Endothelial cell of umbilical vein (primary cell): Measurements from ENCODE around the gene CARD11. TPM values are rescaled to one million over a fixed set of nuclear protein-coding genes. Genes with fewer than 3 reads are reported as not detected.

ENCODE experiments used
- BruUV-seq: library from RNA; stranded (reverse); fragments of 400-500 nt; replicated peaks from 2 replicates; lab custom pipeline; 2021; lab: Mats Ljungman, UMichigan
- CTCF ChIA-PET: fragments of 300-600, 350-600 bp; sonication (Branson Sonifier 250); formaldehyde crosslinking; loops from one replicate; lab custom pipeline; 2021; ENCODE audit warnings: antibody characterized with exemption, inconsistent platforms; lab: Charles Lee
- POLR2A ChIA-PET: fragments of 300-600, 350-600 bp; sonication (Branson Sonifier 250); formaldehyde crosslinking; loops from one replicate; lab custom pipeline; 2021; ENCODE audit warnings: antibody characterized with exemption, inconsistent platforms; lab: Charles Lee
- DNase-seq: peaks from one replicate; pipeline ENCODE4 v3.0.0-alpha.2; 2011; ENCODE audit warnings: low read depth, low spot score
- FAIRE-seq: peaks from 2 replicates; lab custom pipeline; 2011; peaks lifted over from hg19 to GRCh38; lab: Jason Lieb, UNC
- H2AFZ ChIP-seq: 2 replicates; pipeline ENCODE4 v1.6.0; 2012; ENCODE audit warnings: low read depth, low read length, control low read depth, inconsistent platforms
- H3K27ac ChIP-seq: 2 replicates; pipeline ENCODE4 v1.5.1; 2011; ENCODE audit warnings: low read depth, mild to moderate bottlenecking, control low read depth, low read length, moderate library complexity; ENCODE audit not compliant: insufficient read depth
- H3K27me3 ChIP-seq, 2 experiments: 2 replicates each; pipeline versions ENCODE4 v1.6.0 to v1.6.1; 2011; ENCODE audit warnings: low read length in 2 of 2, mixed read lengths in 1 of 2; ENCODE audit not compliant: control insufficient read depth in 2 of 2, insufficient read depth in 2 of 2
- H3K36me3 ChIP-seq, 2 experiments: 2 replicates in 1 of 2; 3 replicates in 1 of 2; pipeline ENCODE4 v1.5.1; 2011; ENCODE audit warnings: low read length in 2 of 2, mild to moderate bottlenecking in 1 of 2, moderate library complexity in 1 of 2; ENCODE audit not compliant: control insufficient read depth in 2 of 2, insufficient read depth in 2 of 2; ENCODE audit errors: extremely low read depth in 1 of 2
- H3K4me1 ChIP-seq: 3 replicates; pipeline ENCODE4 v1.5.1; 2011; ENCODE audit warnings: mild to moderate bottlenecking, low read length; ENCODE audit not compliant: control insufficient read depth, insufficient read depth; ENCODE audit errors: extremely low read depth
- H3K4me2 ChIP-seq: 2 replicates; pipeline ENCODE4 v1.6.1; 2011; ENCODE audit warnings: low read length, control low read depth, mixed read lengths; ENCODE audit not compliant: insufficient read depth
- H3K4me3 ChIP-seq, 3 experiments: fragments of 200-600 bp in 1 of 3; sonication (generic), shearing (Covaris generic) in 1 of 3; replicated peaks in 1 of 3; 2 replicates each; pipeline ENCODE4 v1.5.1; 2011 to 2016; ENCODE audit warnings: control low read depth in 3 of 3, low read length in 3 of 3, mild to moderate bottlenecking in 2 of 3, inconsistent platforms in 1 of 3, low read depth in 1 of 3, moderate library complexity in 1 of 3; ENCODE audit not compliant: insufficient read depth in 1 of 3
- H3K79me2 ChIP-seq: 2 replicates; pipeline ENCODE4 v1.6.0; 2012; ENCODE audit warnings: low read length, inconsistent platforms; ENCODE audit not compliant: control insufficient read depth, insufficient read depth
- H3K9ac ChIP-seq: replicated peaks from 2 replicates; pipeline ENCODE3; 2011; ENCODE audit warnings: low read length, control low read depth; ENCODE audit not compliant: insufficient read depth; ENCODE audit errors: extremely low read depth
- H3K9me1 ChIP-seq: replicated peaks from 3 replicates; pipeline ENCODE4 v1.6.0; 2011; ENCODE audit warnings: mild to moderate bottlenecking, low read length; ENCODE audit not compliant: control insufficient read depth, insufficient read depth; ENCODE audit errors: extremely low read depth
- H3K9me3 ChIP-seq: replicated peaks from 2 replicates; pipeline ENCODE4 v1.5.1; 2012; ENCODE audit warnings: low read length, inconsistent platforms; ENCODE audit not compliant: control insufficient read depth, insufficient read depth
- H4K20me1 ChIP-seq: replicated peaks from 2 replicates; pipeline ENCODE3; 2011; ENCODE audit warnings: mild to moderate bottlenecking, low read length; ENCODE audit not compliant: control insufficient read depth, insufficient read depth; ENCODE audit errors: extremely low read depth
- EZH2 ChIP-seq: IDR thresholded peaks from 2 replicates; pipeline ENCODE4 v1.6.1; 2012; ENCODE audit warnings: borderline replicate concordance, low read depth, mild to moderate bottlenecking, moderate library complexity, low read length, inconsistent platforms; ENCODE audit not compliant: severe bottlenecking
- FOS ChIP-seq: IDR thresholded peaks from 2 replicates; pipeline ENCODE4 v1.6.1; 2011; ENCODE audit warnings: mild to moderate bottlenecking, low read length, moderate library complexity, borderline replicate concordance; ENCODE audit not compliant: insufficient read depth
- GATA2 ChIP-seq: IDR thresholded peaks from 2 replicates; pipeline ENCODE4 v1.7.0; 2011; ENCODE audit warnings: low read depth, mild to moderate bottlenecking, moderate library complexity, mixed read lengths, low read length; ENCODE audit not compliant: insufficient read length, insufficient read depth
- JUN ChIP-seq: IDR thresholded peaks from 2 replicates; pipeline ENCODE4 v1.6.1; 2011; ENCODE audit warnings: borderline replicate concordance, low read depth; ENCODE audit not compliant: insufficient read length, insufficient read depth
- MYC ChIP-seq: IDR thresholded peaks from one replicate; pipeline ENCODE4 v1.6.1; 2011; ENCODE audit warnings: mild to moderate bottlenecking, low read depth, low read length
- POLR2A ChIP-seq: IDR thresholded peaks from 2 replicates; pipeline ENCODE4 v1.6.1; 2012; ENCODE audit warnings: low read depth, mild to moderate bottlenecking, control low read depth, low read length
- POLR2AphosphoS5 ChIP-seq: IDR thresholded peaks from 2 replicates; pipeline ENCODE4 v1.6.1; 2012; ENCODE audit warnings: low read depth, mild to moderate bottlenecking, control low read depth, low read length, moderate library complexity; ENCODE audit not compliant: insufficient read depth
- dilution Hi-C: fragments of 300-500 bp; cut with MboI; formaldehyde crosslinking; loops from one replicate; pipeline ENCODE4 v1.15.0; 2019; ENCODE audit warnings: low sequenced_read_pairs; ENCODE audit not compliant: extremely low pct_ligation_motif_present
- intact Hi-C: fragments of 100-400 bp; cut with micrococcal nuclease; formaldehyde crosslinking; loops from one replicate; pipeline ENCODE4 v1.10.0; 2022
- polyA plus RNA-seq, 4 experiments: library from polyadenylated mRNA; depleted of rRNA in 3 of 4; stranded (reverse) in 3 of 4; unstranded in 1 of 4; fragments of >200 nt; gene quantifications; 2 replicates each; pipeline versions ENCODE4 v1.2.1 to v1.2.3, GENCODE V29; 2011 to 2012; ENCODE audit warnings: missing spikeins in 1 of 4
- total RNA-seq: library from RNA; stranded (reverse); gene quantifications from 2 replicates; pipeline ENCODE4 v1.2.3, GENCODE V29; 2021
- TF ChIP-seq, protein P1 (sequence below), 2 donors: IDR thresholded peaks; 1 replicate in 1 of 2; 2 replicates in 1 of 2; pipeline ENCODE4 v1.5.1; 2011; ENCODE audit warnings: low read length in 2 of 2, mild to moderate bottlenecking in 2 of 2, moderate library complexity in 2 of 2, control low read depth in 1 of 2, inconsistent platforms in 1 of 2, low read depth in 1 of 2; ENCODE audit not compliant: insufficient read depth in 1 of 2; ENCODE audit errors: extremely low read depth in 1 of 2
- TF ChIP-seq, protein P2 (sequence below): IDR thresholded peaks from 2 replicates; pipeline ENCODE4 v1.6.1; 2011; ENCODE audit not compliant: insufficient read depth, insufficient read length

Gene CARD11
- total and polyA plus RNA-seq, 2 donors (not counting 3 experiments of a cell fraction or from before 2014, with no cell fraction given) = 20.4 to 41.8 TPM

DNA sequence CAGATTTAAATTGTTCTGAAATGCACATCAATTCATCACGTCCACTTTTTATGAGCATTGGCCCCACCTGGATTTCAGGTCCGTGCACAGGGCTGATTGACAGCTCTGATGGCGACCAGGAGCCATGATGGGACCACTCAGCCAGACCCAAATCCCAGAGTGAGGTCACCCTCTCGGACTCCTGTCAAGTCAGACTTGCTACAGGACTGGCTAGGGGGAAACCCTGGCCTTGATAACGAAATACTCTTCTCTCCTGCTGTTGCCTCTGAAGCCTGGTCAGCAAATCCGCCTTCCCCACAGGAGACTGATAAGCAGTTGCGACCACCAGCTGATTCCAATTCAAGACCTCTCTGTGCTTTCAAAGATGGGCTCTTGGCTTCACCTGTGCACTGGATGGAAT lies 76.4 kb downstream of the CARD11 start:
- H3K36me3 ChIP-seq = no peaks in the 10 kb centered on the region
- H3K27ac ChIP-seq = no peak overlapping the region
- no peak overlapping the region for H3K9ac ChIP-seq
- intact Hi-C loops = no loop called here
- no peaks in the 10 kb centered on the region for H3K79me2 ChIP-seq
- no peaks in the 10 kb centered on the region for H3K9me1 ChIP-seq
- no TSS peak for BruUV-seq
- CTCF ChIA-PET = interaction anchor here (1.3 kb wide), 1 partner anchor 11 kb away, joined by 3 read pairs; no protein-coding TSS in a partner anchor
- FAIRE-seq (no peak), DNase-seq (no peak)
- TF ChIP-seq MYC = no peak
- TF ChIP-seq, protein P1, sequence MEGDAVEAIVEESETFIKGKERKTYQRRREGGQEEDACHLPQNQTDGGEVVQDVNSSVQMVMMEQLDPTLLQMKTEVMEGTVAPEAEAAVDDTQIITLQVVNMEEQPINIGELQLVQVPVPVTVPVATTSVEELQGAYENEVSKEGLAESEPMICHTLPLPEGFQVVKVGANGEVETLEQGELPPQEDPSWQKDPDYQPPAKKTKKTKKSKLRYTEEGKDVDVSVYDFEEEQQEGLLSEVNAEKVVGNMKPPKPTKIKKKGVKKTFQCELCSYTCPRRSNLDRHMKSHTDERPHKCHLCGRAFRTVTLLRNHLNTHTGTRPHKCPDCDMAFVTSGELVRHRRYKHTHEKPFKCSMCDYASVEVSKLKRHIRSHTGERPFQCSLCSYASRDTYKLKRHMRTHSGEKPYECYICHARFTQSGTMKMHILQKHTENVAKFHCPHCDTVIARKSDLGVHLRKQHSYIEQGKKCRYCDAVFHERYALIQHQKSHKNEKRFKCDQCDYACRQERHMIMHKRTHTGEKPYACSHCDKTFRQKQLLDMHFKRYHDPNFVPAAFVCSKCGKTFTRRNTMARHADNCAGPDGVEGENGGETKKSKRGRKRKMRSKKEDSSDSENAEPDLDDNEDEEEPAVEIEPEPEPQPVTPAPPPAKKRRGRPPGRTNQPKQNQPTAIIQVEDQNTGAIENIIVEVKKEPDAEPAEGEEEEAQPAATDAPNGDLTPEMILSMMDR (IDR thresholded peaks at IDR 0.05; ENCODE audit: extremely low read depth in 1 of 2, insufficient read depth in 1 of 2, low read depth in 1 of 2, low read length in 2 of 2) = no peak
- TF ChIP-seq EZH2 = no peak
- H3K9me3 ChIP-seq = peaks cover 3% of the 10 kb centered on the region
- H3K4me2 ChIP-seq = no peak overlapping the region
- peaks cover 3% of the 10 kb centered on the region for H3K4me1 ChIP-seq
- dilution Hi-C loops = no loop called here
- no peak overlapping the region for H2AFZ ChIP-seq
- H3K27me3 ChIP-seq = no peaks in the 10 kb centered on the region
- no peaks in the 10 kb centered on the region for H4K20me1 ChIP-seq
- POLR2A ChIA-PET = no interaction called here
- no peak overlapping the region for H3K4me3 ChIP-seq

DNA sequence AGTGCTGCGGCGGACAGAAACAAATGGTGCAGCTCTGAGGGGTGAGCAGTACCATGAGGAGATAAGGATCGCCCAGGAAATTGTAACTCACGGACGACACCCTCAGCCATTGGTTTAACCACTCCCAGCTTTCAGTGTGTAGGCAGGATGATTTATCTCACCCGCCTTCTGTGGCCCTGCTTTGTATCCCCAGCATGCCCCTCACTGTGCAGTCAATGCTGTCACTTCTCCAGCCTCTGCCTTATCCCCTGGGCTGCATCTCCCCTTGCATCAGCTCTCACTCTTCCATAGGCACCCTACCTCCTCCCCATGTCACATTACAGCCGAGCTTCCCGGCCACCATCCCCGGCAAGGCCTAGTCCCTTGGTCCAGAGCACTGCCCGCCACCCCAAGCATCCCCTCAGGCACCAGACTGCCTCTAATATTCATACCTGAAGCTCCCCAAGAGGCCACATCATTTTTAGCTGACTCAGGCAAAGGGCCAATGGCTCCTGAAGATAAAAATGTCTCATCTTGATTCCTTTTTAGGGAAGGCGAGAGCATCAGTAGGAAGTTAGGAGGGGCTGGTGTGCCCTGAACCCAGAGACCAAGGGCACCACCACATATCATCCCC lies 77.1 kb downstream of the CARD11 start:
- Histone ChIP-seq H3K4me3 (no peak overlapping the region), H3K9ac (no peak overlapping the region), H3K27me3 (no peaks in the 10 kb centered on the region), H3K36me3 (no peaks in the 10 kb centered on the region), H3K4me2 (no peak overlapping the region), H3K79me2 (no peaks in the 10 kb centered on the region), H3K4me1 (peaks cover 3% of the 10 kb centered on the region), H3K27ac (no peak overlapping the region), H4K20me1 (no peaks in the 10 kb centered on the region), H3K9me1 (no peaks in the 10 kb centered on the region), H3K9me3 (peaks cover 3% of the 10 kb centered on the region), H2AFZ (no peak overlapping the region)
- DNase-seq (no peak), FAIRE-seq (no peak)
- BruUV-seq = no TSS peak
- TF ChIP-seq GATA2 = no peak
- TF ChIP-seq EZH2 = no peak
- no peak for TF ChIP-seq MYC
- TF ChIP-seq, protein P2, sequence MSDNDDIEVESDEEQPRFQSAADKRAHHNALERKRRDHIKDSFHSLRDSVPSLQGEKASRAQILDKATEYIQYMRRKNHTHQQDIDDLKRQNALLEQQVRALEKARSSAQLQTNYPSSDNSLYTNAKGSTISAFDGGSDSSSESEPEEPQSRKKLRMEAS = no peak
- no peak for TF ChIP-seq POLR2AphosphoS5
- TF ChIP-seq POLR2A = no peak
- no peak for TF ChIP-seq JUN
- TF ChIP-seq FOS = no peak
- TF ChIP-seq, protein P1 (IDR thresholded peaks at IDR 0.05; ENCODE audit: extremely low read depth in 1 of 2, insufficient read depth in 1 of 2, low read depth in 1 of 2, low read length in 2 of 2) = no peak
- ChIA-PET CTCF (interaction anchor here (1.3 kb wide), 1 partner anchor 10 kb away, joined by 3 read pairs; no protein-coding TSS in a partner anchor), POLR2A (no interaction called here)
- dilution Hi-C loops = no loop called here
- intact Hi-C loops = no loop called here
